Smooth muscle cell (in vitro differentiated cells): Measurements from ENCODE around the gene PARVG. TPM values are rescaled to one million over a fixed set of nuclear protein-coding genes. Genes with fewer than 3 reads are reported as not detected.

Experiments used
- DNase-seq: peaks from one replicate; lab custom pipeline; 2025; ENCODE audit not compliant: unreplicated experiment; lab: John Stamatoyannopoulos, UW
- H2AFZ ChIP-seq: fragments of 200-600 bp; sonication (generic); 2 replicates; pipeline ENCODE4 v1.6.0; 2016; ENCODE audit warnings: antibody characterized with exemption, low read depth, mild to moderate bottlenecking
- H3F3A ChIP-seq: fragments of 200-600 bp; sonication (generic); 2 replicates; pipeline ENCODE4 v1.6.0; 2017; ENCODE audit warnings: antibody characterized with exemption, low read depth
- H3K27ac ChIP-seq: fragments of 200-600 bp; sonication (generic); 2 replicates; pipeline ENCODE4 v1.5.1; 2016; ENCODE audit warnings: low read depth, mild to moderate bottlenecking
- H3K27me3 ChIP-seq: fragments of 200-600 bp; sonication (generic); 2 replicates; pipeline ENCODE4 v1.6.1; 2016; ENCODE audit warnings: low read depth, mild to moderate bottlenecking
- H3K36me3 ChIP-seq: fragments of 200-600 bp; sonication (generic); 2 replicates; pipeline ENCODE4 v1.5.1; 2016; ENCODE audit warnings: low read depth
- H3K4me1 ChIP-seq: fragments of 200-600 bp; sonication (generic); 2 replicates; pipeline ENCODE4 v1.5.1; 2016; ENCODE audit warnings: low read depth
- H3K4me2 ChIP-seq: fragments of 200-600 bp; sonication (generic); 2 replicates; pipeline ENCODE4 v1.6.0; 2016; ENCODE audit warnings: mild to moderate bottlenecking
- H3K4me3 ChIP-seq: fragments of 200-600 bp; sonication (generic); 2 replicates; pipeline ENCODE4 v1.5.1; 2016; ENCODE audit warnings: mild to moderate bottlenecking
- H3K79me2 ChIP-seq: fragments of 200-600 bp; sonication (generic); 2 replicates; pipeline ENCODE4 v1.6.0; 2016; ENCODE audit warnings: low read depth, mild to moderate bottlenecking
- H3K9ac ChIP-seq: fragments of 200-600 bp; sonication (generic); 2 replicates; pipeline ENCODE4 v1.6.0; 2016; ENCODE audit warnings: low read depth
- H3K9me3 ChIP-seq: fragments of 200-600 bp; sonication (generic); replicated peaks from 2 replicates; pipeline ENCODE4 v1.5.1; 2016; ENCODE audit warnings: low read depth
- H4K20me1 ChIP-seq: fragments of 200-600 bp; sonication (generic); 2 replicates; pipeline ENCODE4 v1.6.0; 2016; ENCODE audit warnings: low read depth
- CTCF ChIP-seq: fragments of 200-600 bp; sonication (generic); IDR thresholded peaks from 2 replicates; pipeline ENCODE4 v1.5.1; 2017; ENCODE audit warnings: borderline replicate concordance, mild to moderate bottlenecking, antibody characterized with exemption; ENCODE audit not compliant: insufficient read depth, poor library complexity, severe bottlenecking
- WGBS: methylation state at CpG from one replicate; pipeline ENCODE4 v1.1.7; 2016; ENCODE audit warnings: low lambda C conversion rate; 5-methylcytosine and 5-hydroxymethylcytosine counted together
- polyA plus RNA-seq: library from polyadenylated mRNA; unstranded; fragments of >200 nt; fragmentation: Nextera tagmentation; extraction: Ambion mirVana; gene quantifications from 2 replicates; pipeline ENCODE4 v1.2.1, GENCODE V29; 2016
- total RNA-seq: library from RNA; depleted of rRNA; stranded (reverse); fragments of >200 nt; gene quantifications from 2 replicates; pipeline ENCODE4 v1.2.3, GENCODE V29; 2014

Gene PARVG
- total and polyA plus RNA-seq, 2 experiments from 2014 or later: 0.90 TPM; not detected in 1

- Histone ChIP-seq H3K79me2 (no peaks in the 10 kb centered on the region), H4K20me1 (no peaks in the 10 kb centered on the region), H3K4me3 (no peak overlapping the region), H2AFZ (no peak overlapping the region), H3K4me1 (peaks cover 10% of the 10 kb centered on the region), H3K4me2 (no peak overlapping the region), H3K27me3 (no peaks in the 10 kb centered on the region), H3K9me3 (no peaks in the 10 kb centered on the region), H3F3A (no peaks in the 10 kb centered on the region), H3K9ac (no peak overlapping the region), H3K36me3 (no peaks in the 10 kb centered on the region), H3K27ac (no peak overlapping the region)
- DNase-seq: no peak
- no peak for TF ChIP-seq CTCF
- WGBS: 93% methylated on average over 17 of the region's 17 CpGs
These were observed 1.3 kb downstream of the PARVG start for GRCh38 chr22:44181912-44182587.

GRCh38 chr22:44182588-44183286 is 2.0 kb downstream of the PARVG start:
- H3K9ac ChIP-seq: no peak overlapping the region
- H3K4me2 ChIP-seq: no peak overlapping the region
- no peaks in the 10 kb centered on the region for H3K79me2 ChIP-seq
- no peak overlapping the region for H3K4me3 ChIP-seq
- whole genome bisulfite sequencing: 97% methylated on average over 17 of the region's 17 CpGs
- no peak overlapping the region for H2AFZ ChIP-seq
- H3F3A ChIP-seq: no peaks in the 10 kb centered on the region
- no peaks in the 10 kb centered on the region for H4K20me1 ChIP-seq
- no peak overlapping the region for H3K27ac ChIP-seq
- no peaks in the 10 kb centered on the region for H3K27me3 ChIP-seq
- H3K36me3 ChIP-seq: no peaks in the 10 kb centered on the region
- no peaks in the 10 kb centered on the region for H3K9me3 ChIP-seq
- no peak for TF ChIP-seq CTCF
- no peak for DNase-seq
- H3K4me1 ChIP-seq: peaks cover 10% of the 10 kb centered on the region

- TF ChIP-seq CTCF: no peak
- Histone ChIP-seq H3K4me1 (peaks cover 10% of the 10 kb centered on the region), H3F3A (no peaks in the 10 kb centered on the region), H3K4me3 (no peak overlapping the region), H3K9me3 (no peaks in the 10 kb centered on the region), H3K4me2 (no peak overlapping the region), H3K9ac (no peak overlapping the region), H3K36me3 (no peaks in the 10 kb centered on the region), H3K27ac (no peak overlapping the region), H3K79me2 (no peaks in the 10 kb centered on the region), H3K27me3 (no peaks in the 10 kb centered on the region), H4K20me1 (no peaks in the 10 kb centered on the region), H2AFZ (no peak overlapping the region)
- 91% methylated on average over 8 of the region's 8 CpGs for WGBS
- DNase-seq: no peak
These were observed 2.5 kb downstream of the PARVG start for GRCh38 chr22:44183287-44183588.

- no peak for TF ChIP-seq CTCF
- DNase-seq: no peak
- Histone ChIP-seq H2AFZ (no peak overlapping the region), H3K36me3 (no peaks in the 10 kb centered on the region), H3K4me2 (no peak overlapping the region), H3K27me3 (no peaks in the 10 kb centered on the region), H3F3A (no peaks in the 10 kb centered on the region), H3K79me2 (no peaks in the 10 kb centered on the region), H4K20me1 (no peaks in the 10 kb centered on the region), H3K4me3 (no peak overlapping the region), H3K9me3 (no peaks in the 10 kb centered on the region), H3K9ac (no peak overlapping the region), H3K27ac (no peak overlapping the region), H3K4me1 (peaks cover 8% of the 10 kb centered on the region)
- 84% methylated on average over 4 of the region's 4 CpGs for WGBS
These were observed 3.3 kb downstream of the PARVG start for GRCh38 chr22:44184006-44184405.
